Thymus (tissue), 11 donors: Measurements from ENCODE around the gene CRYL1. TPM values are rescaled to one million over a fixed set of nuclear protein-coding genes. Genes with fewer than 3 reads are reported as not detected.

Experiments used
- DNase-seq, 9 donors: peaks; one replicate each; pipeline ENCODE4 v3.0.0-alpha.2; 2013; ENCODE audit warnings: low spot score in 9 of 9, low read depth in 6 of 9, missing footprints in 1 of 9
- H3K27ac ChIP-seq, 2 donors: one replicate each; pipeline ENCODE4 v1.5.1; 2013; ENCODE audit warnings: control low read depth in 1 of 2, low read depth in 1 of 2, low read length in 1 of 2, mild to moderate bottlenecking in 1 of 2, moderate library complexity in 1 of 2
- H3K27me3 ChIP-seq, 2 donors: one replicate each; pipeline ENCODE4 v1.5.1; 2013; ENCODE audit warnings: low read length in 1 of 2; ENCODE audit not compliant: control insufficient read depth in 2 of 2, insufficient read depth in 1 of 2
- H3K36me3 ChIP-seq, 2 donors: one replicate each; pipeline ENCODE4 v1.5.1; 2013; ENCODE audit warnings: low read length in 1 of 2, mild to moderate bottlenecking in 1 of 2, moderate library complexity in 1 of 2; ENCODE audit not compliant: control insufficient read depth in 2 of 2, insufficient read depth in 2 of 2
- H3K4me1 ChIP-seq, 2 donors: one replicate each; pipeline ENCODE4 v1.5.1; 2013; ENCODE audit warnings: low read length in 2 of 2; ENCODE audit not compliant: control insufficient read depth in 2 of 2, insufficient read depth in 2 of 2
- H3K4me3 ChIP-seq, 2 donors: one replicate each; pipeline ENCODE4 v1.5.1; 2013; ENCODE audit warnings: low read length in 2 of 2, control low read depth in 1 of 2, mild to moderate bottlenecking in 1 of 2
- H3K9me3 ChIP-seq, 2 donors: one replicate each; pipeline ENCODE4 v1.5.1; 2013; ENCODE audit warnings: low read length in 1 of 2, mild to moderate bottlenecking in 1 of 2; ENCODE audit not compliant: control insufficient read depth in 2 of 2, insufficient read depth in 1 of 2
- WGBS: extraction: QIAGEN DNeasy Blood & Tissue Kit; methylation state at CpG from one replicate; pipeline ENCODE4 v1.1.7; 2013; 5-methylcytosine and 5-hydroxymethylcytosine counted together
- polyA plus RNA-seq: library from polyadenylated mRNA; stranded (reverse); fragments of 200-250 nt; gene quantifications from one replicate; pipeline ENCODE4 v1.2.3, GENCODE V29; 2013
- total RNA-seq: library from RNA; stranded (reverse); fragments of 120-200 nt; gene quantifications from one replicate; pipeline ENCODE4 v1.2.4, GENCODE V29; 2013
- donor health status: healthy.

CRYL1 gene
- total and polyA plus RNA-seq, 2 donors, result 10.0 to 17.5 TPM

DNA sequence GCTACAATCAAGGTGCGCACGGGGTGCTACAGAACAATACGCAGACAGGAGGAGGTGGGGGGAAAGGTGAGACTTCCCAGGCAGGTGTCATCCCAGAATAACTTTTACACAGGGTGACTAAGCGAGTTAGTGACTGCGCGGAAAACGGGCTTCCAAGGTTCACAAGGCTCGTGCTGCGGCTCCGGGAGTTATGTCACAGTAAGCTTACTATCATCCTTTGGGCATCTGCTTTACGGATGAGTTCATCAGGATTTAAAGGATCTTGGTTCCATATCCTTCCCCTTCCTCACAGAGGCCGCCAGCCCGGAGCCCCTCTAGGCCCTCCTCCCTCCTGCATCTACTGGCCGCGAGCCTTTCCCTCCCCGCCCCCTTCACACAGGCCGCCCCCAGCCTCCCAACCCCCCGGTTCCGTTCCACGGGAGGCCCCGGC, 40.8 kb upstream of the CRYL1 start:
- H3K36me3 ChIP-seq, result no peaks in the 10 kb centered on the region
- peak overlapping the region; percentile 80 to 94 for H3K27ac ChIP-seq
- peak in 3 of 9 donors; percentile 24 to 37 (median 28) for DNase-seq
- 6% methylated on average over 21 of the region's 21 CpGs for WGBS
- H3K4me1 ChIP-seq, result peaks cover 3 to 5% of the 10 kb centered on the region in 2 donors
- H3K9me3 ChIP-seq, result peaks cover 0 to 15% of the 10 kb centered on the region in 2 donors
- H3K4me3 ChIP-seq, result peak overlapping the region; percentile 75 to 92
- no peaks in the 10 kb centered on the region for H3K27me3 ChIP-seq

DNA sequence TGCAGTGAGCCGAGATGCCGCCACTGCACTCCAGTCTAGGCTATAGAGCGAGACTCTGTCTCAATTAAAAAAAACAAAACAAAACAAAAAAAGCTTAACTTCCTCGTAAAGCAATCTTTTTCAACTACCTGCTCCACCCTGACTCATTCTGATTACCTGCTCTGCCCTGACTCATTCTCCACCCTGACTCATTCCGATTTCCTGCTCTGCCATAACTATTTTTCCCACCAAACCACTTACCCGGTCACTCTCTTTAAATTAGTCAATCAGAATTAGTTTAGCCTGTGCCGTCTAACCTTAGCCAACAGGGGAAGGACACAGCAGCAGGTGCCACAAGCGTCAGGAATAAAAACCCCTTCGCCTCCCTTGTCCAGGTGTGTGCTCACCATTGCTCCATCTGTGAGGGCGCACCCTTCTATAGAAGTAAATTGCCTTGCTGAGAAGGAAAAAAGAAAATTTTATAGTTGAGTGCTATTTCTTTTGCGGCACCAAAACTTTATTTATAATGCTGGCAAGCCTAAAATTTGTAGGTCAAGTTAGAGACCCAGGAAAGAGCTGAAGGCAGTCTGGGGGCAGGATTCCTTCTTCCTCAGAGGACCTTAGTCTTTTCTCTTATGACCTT, 39.6 kb upstream of the CRYL1 start:
- Histone ChIP-seq H3K4me1 (peaks cover 3 to 5% of the 10 kb centered on the region in 2 donors), H3K27me3 (no peaks in the 10 kb centered on the region), H3K27ac (no peak overlapping the region), H3K9me3 (peaks cover 0 to 15% of the 10 kb centered on the region in 2 donors), H3K36me3 (no peaks in the 10 kb centered on the region), H3K4me3 (no peak overlapping the region)
- WGBS, result 97% methylated on average over 11 of the region's 11 CpGs
- DNase-seq, result no peak

DNA sequence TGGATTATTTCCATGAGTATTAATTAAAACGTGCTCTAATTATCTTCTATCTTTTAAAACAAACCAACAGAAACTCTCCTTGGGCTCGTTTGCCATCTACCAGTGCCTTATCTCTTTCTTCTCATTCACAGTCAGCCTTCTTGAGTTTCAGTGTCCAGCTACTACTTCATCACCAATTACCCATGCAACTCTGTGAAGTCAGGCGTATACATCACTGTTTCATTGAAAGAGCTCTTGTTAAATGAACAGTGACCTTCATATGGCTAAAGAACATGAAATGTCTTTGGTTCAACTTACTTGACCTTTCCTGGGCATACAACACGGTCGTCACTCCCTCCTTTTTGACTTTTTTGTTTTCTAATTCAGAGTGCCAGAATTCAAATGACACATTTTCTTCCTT, 36.1 kb upstream of the CRYL1 start:
- H3K4me1 ChIP-seq, result peaks cover 0 to 2% of the 10 kb centered on the region in 2 donors
- H3K36me3 ChIP-seq, result no peaks in the 10 kb centered on the region
- H3K4me3 ChIP-seq, result no peak overlapping the region
- DNase-seq, result no peak
- no peaks in the 10 kb centered on the region for H3K27me3 ChIP-seq
- 94% methylated on average over 5 of the region's 5 CpGs for WGBS
- H3K9me3 ChIP-seq, result peaks cover 0 to 15% of the 10 kb centered on the region in 2 donors
- H3K27ac ChIP-seq, result no peak overlapping the region

DNA sequence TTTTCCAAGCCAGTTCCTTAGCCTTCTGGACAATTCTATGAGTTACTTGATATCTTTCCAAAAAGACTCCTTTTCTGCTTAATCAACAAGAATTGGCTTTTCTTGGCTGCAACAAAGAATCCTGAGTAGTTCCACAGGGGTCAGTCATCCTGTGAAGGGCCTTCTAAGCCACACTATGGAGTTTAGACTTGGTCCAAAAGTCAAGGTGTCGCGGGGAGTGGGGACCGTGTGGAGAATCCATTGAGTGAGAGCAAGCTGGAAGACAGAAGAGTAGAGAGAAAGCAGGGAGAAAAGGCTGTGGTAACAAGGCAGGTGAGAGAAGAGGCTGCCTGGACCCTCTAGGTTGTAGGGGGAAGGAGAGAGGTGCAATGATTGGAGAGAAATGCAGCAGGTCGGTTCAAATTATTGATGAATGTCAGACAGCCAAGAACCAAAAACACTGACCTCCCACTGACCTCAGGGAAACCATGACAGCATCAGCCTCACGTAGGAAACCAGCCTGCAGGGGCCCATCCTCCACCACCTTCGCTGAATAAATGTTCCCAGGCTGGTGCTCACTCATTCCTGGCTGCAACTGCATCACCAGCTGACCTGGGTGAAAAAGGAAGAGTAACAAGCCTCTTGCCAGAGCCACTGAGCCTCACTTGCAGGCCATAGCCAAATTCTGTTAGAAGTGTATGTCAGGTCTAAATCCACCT, 34.2 kb upstream of the CRYL1 start:
- no peak overlapping the region for H3K27ac ChIP-seq
- no peaks in the 10 kb centered on the region for H3K4me1 ChIP-seq
- WGBS, result 95% methylated on average over 6 of the region's 6 CpGs
- no peak for DNase-seq
- no peaks in the 10 kb centered on the region for H3K36me3 ChIP-seq
- peaks cover 0 to 2% of the 10 kb centered on the region in 2 donors for H3K9me3 ChIP-seq
- no peaks in the 10 kb centered on the region for H3K27me3 ChIP-seq
- no peak overlapping the region for H3K4me3 ChIP-seq

DNA sequence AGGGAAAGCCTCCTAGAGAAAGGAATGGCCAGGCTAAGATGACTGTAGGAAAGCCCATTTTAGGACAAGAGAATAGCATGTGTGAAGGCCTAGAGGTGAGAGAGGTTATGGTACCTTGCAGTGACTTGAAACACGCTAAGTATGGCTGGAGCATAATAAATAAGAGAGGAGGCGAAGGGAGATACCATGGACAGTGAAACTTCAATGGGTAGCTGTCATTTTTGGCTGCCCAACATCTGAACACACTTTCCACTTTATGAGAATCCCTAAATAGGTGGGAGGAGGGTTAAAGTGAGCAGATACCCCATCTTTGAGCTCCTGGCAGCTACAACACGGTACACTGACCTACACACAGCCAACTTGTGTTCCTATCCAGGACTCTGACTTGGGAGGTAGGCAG, 33.3 kb upstream of the CRYL1 start:
- WGBS, result 78% methylated on average over 3 of the region's 3 CpGs

DNA sequence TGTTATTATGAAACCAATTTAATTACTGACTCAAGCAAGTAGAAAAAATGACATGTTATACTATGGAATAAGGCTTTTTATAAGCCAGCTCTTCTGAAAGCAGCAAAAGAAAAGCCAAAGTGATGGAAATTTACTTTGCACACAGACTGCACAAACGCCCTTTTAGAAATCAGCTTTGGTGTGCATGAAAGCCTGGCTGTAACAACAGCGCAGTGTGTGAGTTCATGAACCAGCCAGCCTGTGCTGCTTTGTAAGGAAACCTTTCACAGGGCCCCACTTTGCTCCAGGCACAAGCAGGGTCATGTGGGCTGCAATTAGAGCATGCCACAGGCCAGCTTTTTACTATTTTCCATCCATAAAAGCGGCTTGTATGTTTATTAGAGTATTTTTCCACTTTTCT, 27.7 kb upstream of the CRYL1 start:
- no peak overlapping the region for H3K27ac ChIP-seq
- no peaks in the 10 kb centered on the region for H3K27me3 ChIP-seq
- H3K9me3 ChIP-seq, result no peaks in the 10 kb centered on the region
- H3K36me3 ChIP-seq, result no peaks in the 10 kb centered on the region
- no peak for DNase-seq
- no peaks in the 10 kb centered on the region for H3K4me1 ChIP-seq
- no peak overlapping the region for H3K4me3 ChIP-seq
- WGBS, result 94% methylated on average over 3 of the region's 3 CpGs

More for the DNA sequence above, 33.3 kb upstream of the CRYL1 start:
- no peaks in the 10 kb centered on the region for H3K27me3 ChIP-seq
- no peak for DNase-seq
- H3K27ac ChIP-seq, result no peak overlapping the region
- no peak overlapping the region for H3K4me3 ChIP-seq
- H3K4me1 ChIP-seq, result no peaks in the 10 kb centered on the region
- H3K36me3 ChIP-seq, result no peaks in the 10 kb centered on the region
- no peaks in the 10 kb centered on the region for H3K9me3 ChIP-seq

DNA sequence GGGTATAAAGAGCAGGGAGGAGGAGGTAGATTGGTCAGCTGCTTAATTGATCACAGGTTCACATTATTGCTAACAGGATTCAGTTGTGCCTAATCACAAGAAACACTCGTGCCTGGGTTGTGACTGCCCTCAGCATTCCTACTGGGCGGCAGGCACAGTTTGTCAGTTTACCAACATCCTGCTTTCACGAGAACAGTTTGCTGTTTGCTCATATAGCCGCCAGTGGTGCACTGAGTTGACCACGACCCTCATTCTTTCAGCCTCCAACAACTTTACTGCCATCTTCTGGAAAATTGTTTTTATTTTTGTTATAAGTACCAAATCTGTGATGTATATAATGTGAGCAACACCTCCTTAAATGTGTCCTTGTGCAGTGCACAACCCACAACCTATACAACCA, 25.1 kb upstream of the CRYL1 start:
- Histone ChIP-seq H3K27me3 (no peaks in the 10 kb centered on the region), H3K36me3 (no peaks in the 10 kb centered on the region), H3K9me3 (no peaks in the 10 kb centered on the region), H3K4me3 (no peak overlapping the region), H3K4me1 (no peaks in the 10 kb centered on the region), H3K27ac (no peak overlapping the region)
- WGBS, result 50% methylated on average over 5 of the region's 5 CpGs
- no peak for DNase-seq

DNA sequence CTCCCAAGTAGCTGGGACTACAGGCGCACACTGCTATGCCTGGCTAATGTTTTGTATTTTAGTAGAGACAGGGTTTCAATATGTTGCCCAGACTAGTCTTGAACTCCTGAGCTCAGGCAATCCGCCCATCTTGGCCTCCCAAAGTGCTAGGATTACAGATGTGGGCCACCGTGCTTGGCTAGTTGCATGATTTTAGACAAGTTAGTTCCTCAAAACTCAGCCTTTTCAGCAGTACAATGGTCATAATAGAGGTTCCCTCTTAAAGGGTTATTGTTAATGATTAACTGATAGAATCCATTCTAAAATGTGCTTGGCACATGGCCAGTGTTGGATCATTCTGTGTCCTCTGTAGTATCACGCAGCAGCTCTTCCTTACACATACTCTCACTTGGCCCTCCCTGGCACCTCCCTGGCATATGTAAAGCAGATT, 21.8 kb upstream of the CRYL1 start:
- DNase-seq, result no peak
- WGBS, result 97% methylated on average over 4 of the region's 4 CpGs
- H3K27ac ChIP-seq, result no peak overlapping the region

DNA sequence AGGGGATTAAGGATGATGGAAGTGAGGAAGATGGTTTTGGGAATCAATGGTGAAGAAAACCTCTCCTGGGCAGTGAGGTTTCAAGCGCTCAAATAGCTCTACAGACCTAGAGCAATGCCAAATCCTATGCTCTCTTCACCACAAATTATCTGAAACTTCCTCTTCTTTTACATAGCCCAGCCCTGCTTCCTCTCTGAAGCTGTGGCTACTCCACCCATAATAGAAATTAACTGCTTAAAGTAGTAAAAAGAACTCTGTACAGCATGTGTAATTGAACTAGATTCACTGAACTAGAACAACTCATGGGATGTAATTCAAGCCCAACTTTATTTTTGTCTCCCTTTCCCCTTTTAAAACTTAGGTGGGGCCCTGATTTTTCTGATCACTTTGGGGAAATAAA, 20.9 kb upstream of the CRYL1 start:
- no peaks in the 10 kb centered on the region for H3K36me3 ChIP-seq
- H3K9me3 ChIP-seq, result no peaks in the 10 kb centered on the region
- no peak for DNase-seq
- H3K27me3 ChIP-seq, result no peaks in the 10 kb centered on the region
- no peak overlapping the region for H3K4me3 ChIP-seq
- H3K4me1 ChIP-seq, result no peaks in the 10 kb centered on the region
- 21% methylated on average over 1 of the region's 1 CpG for WGBS
- H3K27ac ChIP-seq, result no peak overlapping the region

More for the DNA sequence above, 21.8 kb upstream of the CRYL1 start:
- no peaks in the 10 kb centered on the region for H3K36me3 ChIP-seq
- H3K27me3 ChIP-seq, result no peaks in the 10 kb centered on the region
- no peaks in the 10 kb centered on the region for H3K4me1 ChIP-seq
- H3K9me3 ChIP-seq, result no peaks in the 10 kb centered on the region
- H3K4me3 ChIP-seq, result no peak overlapping the region
